Breast epithelium (tissue), 3 donors: Measurements from ENCODE around the gene MIER1.

Source experiments
- POLR2A ChIP-seq: fragments of 450-650 bp; IDR thresholded peaks from one replicate; pipeline ENCODE4 v1.6.1; 2016; ENCODE audit warnings: antibody characterized with exemption, mild to moderate bottlenecking, moderate library complexity
- TF ChIP-seq, protein P1 (sequence below), 3 donors: fragments of 450-650 bp; IDR thresholded peaks; one replicate each; pipeline ENCODE4 v1.5.1; 2016 to 2017; ENCODE audit warnings: antibody characterized with exemption in 3 of 3, mild to moderate bottlenecking in 3 of 3, moderate library complexity in 3 of 3

- TF ChIP-seq, protein P1, sequence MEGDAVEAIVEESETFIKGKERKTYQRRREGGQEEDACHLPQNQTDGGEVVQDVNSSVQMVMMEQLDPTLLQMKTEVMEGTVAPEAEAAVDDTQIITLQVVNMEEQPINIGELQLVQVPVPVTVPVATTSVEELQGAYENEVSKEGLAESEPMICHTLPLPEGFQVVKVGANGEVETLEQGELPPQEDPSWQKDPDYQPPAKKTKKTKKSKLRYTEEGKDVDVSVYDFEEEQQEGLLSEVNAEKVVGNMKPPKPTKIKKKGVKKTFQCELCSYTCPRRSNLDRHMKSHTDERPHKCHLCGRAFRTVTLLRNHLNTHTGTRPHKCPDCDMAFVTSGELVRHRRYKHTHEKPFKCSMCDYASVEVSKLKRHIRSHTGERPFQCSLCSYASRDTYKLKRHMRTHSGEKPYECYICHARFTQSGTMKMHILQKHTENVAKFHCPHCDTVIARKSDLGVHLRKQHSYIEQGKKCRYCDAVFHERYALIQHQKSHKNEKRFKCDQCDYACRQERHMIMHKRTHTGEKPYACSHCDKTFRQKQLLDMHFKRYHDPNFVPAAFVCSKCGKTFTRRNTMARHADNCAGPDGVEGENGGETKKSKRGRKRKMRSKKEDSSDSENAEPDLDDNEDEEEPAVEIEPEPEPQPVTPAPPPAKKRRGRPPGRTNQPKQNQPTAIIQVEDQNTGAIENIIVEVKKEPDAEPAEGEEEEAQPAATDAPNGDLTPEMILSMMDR (IDR thresholded peaks at IDR 0.05), result no peak
- TF ChIP-seq POLR2A, result no peak
Measured at GRCh38 chr1:66947267-66947666, 22.5 kb downstream of the MIER1 start.
